Spinal cord (tissue), 10 donors: ENCODE results near the gene MSH5. TPM values are rescaled to one million over a fixed set of nuclear protein-coding genes. Genes with fewer than 3 reads are reported as not detected.

ENCODE experiments used
- DNase-seq, 6 donors: peaks; one replicate each; pipeline versions ENCODE4 v3.0.0 to v3.0.0-alpha.2; 2013 to 2015; ENCODE audit warnings: low spot score in 6 of 6, low read depth in 4 of 6
- H3K27ac ChIP-seq: one replicate; pipeline ENCODE4 v1.5.1; 2013; ENCODE audit warnings: low read depth, low read length, control low read depth
- H3K27me3 ChIP-seq: one replicate; pipeline ENCODE4 v1.6.1; 2013; ENCODE audit warnings: low read length; ENCODE audit not compliant: control insufficient read depth, insufficient read depth
- H3K36me3 ChIP-seq: one replicate; pipeline ENCODE4 v1.6.1; 2013; ENCODE audit warnings: low read length; ENCODE audit not compliant: control insufficient read depth, insufficient read depth
- H3K4me1 ChIP-seq: one replicate; pipeline ENCODE4 v1.6.1; 2013; ENCODE audit warnings: low read length; ENCODE audit not compliant: control insufficient read depth, insufficient read depth
- H3K4me3 ChIP-seq: one replicate; pipeline ENCODE4 v1.5.1; 2013; ENCODE audit warnings: low read depth, low read length, control low read depth
- H3K9me3 ChIP-seq: one replicate; pipeline ENCODE4 v1.6.1; 2013; ENCODE audit warnings: low read length; ENCODE audit not compliant: control insufficient read depth, insufficient read depth
- WGBS: methylation state at CpG from one replicate; pipeline ENCODE4 v1.1.5; 2013; ENCODE audit warnings: missing lambda C conversion rate; ENCODE audit not compliant: insufficient coverage; 5-methylcytosine and 5-hydroxymethylcytosine counted together
- polyA plus RNA-seq, 2 donors: library from polyadenylated mRNA; unstranded; fragments of 120-200 nt; gene quantifications; one replicate each; pipeline ENCODE4 v1.2.1, GENCODE V29; 2013; ENCODE audit not compliant: insufficient read length in 2 of 2
- total RNA-seq, 2 donors: library from RNA; depleted of rRNA in 1 of 2; stranded (reverse); fragments of 120-200 nt in 1 of 2; fragments of >200 nt in 1 of 2; gene quantifications; one replicate each; pipeline versions ENCODE4 v1.2.3 to v1.2.4, GENCODE V29; 2013 to 2014
- donor health status: healthy.

Gene MSH5
- total and polyA plus RNA-seq, 4 donors = 6.2 to 38.8 (median 19.6) TPM

- H3K4me3 ChIP-seq = peak within 1 kb of the TSS; percentile 99
- H3K9me3 ChIP-seq = no peaks in the 10 kb centered on the region
- peak in 1 of 6 donors; percentile 24 for DNase-seq
- peaks cover 28% of the 10 kb centered on the region for H3K4me1 ChIP-seq
- peak within 1 kb of the TSS; percentile 99 for H3K27ac ChIP-seq
- peaks cover 53% of the 10 kb centered on the region for H3K36me3 ChIP-seq
- 6% methylated on average over 30 of the region's 36 CpGs for WGBS
- H3K27me3 ChIP-seq = no peaks in the 10 kb centered on the region
Observed at GRCh38 chr6:31728767-31729514, 10.9 kb upstream of the MSH5 start, which contains the start of gene DDAH2. TSS of gene DDAH2 (minus strand) at chr6:31729299. CDS start at chr6:31729161, 138 bp downstream.

- WGBS = 0% methylated on average over 26 of the region's 29 CpGs
- H3K9me3 ChIP-seq = no peaks in the 10 kb centered on the region
- peak overlapping the region; percentile 99 for H3K4me3 ChIP-seq
- H3K27me3 ChIP-seq = no peaks in the 10 kb centered on the region
- DNase-seq = peak; percentile 78 to 97 (median 87)
- H3K27ac ChIP-seq = peak overlapping the region; percentile 99
- H3K36me3 ChIP-seq = peaks cover 47% of the 10 kb centered on the region
- peaks cover 34% of the 10 kb centered on the region for H3K4me1 ChIP-seq
Observed at GRCh38 chr6:31729515-31729978, 10.3 kb upstream of the MSH5 start.

GRCh38 chr6:31729979-31730630, 9.7 kb upstream of the MSH5 start:
- H3K9me3 ChIP-seq = no peaks in the 10 kb centered on the region
- H3K36me3 ChIP-seq = peaks cover 42% of the 10 kb centered on the region
- no peaks in the 10 kb centered on the region for H3K27me3 ChIP-seq
- WGBS = under 1% methylated on average over 37 of the region's 46 CpGs
- peak overlapping the region; percentile 99 for H3K4me3 ChIP-seq
- H3K27ac ChIP-seq = peak overlapping the region; percentile 99
- peaks cover 40% of the 10 kb centered on the region for H3K4me1 ChIP-seq
- peak in 5 of 6 donors; percentile 73 to 97 (median 83) for DNase-seq

- 93% methylated on average over 3 of the region's 11 CpGs for WGBS
- Histone ChIP-seq H3K36me3 (peaks cover 37% of the 10 kb centered on the region), H3K4me1 (peaks cover 43% of the 10 kb centered on the region), H3K27ac (peak overlapping the region; percentile 99), H3K27me3 (peaks cover 2% of the 10 kb centered on the region), H3K4me3 (peak overlapping the region; percentile 99), H3K9me3 (no peaks in the 10 kb centered on the region)
- DNase-seq = no peak
Observed at GRCh38 chr6:31730631-31731086, 9.1 kb upstream of the MSH5 start.

- Histone ChIP-seq H3K9me3 (no peaks in the 10 kb centered on the region), H3K27me3 (peaks cover 2% of the 10 kb centered on the region), H3K4me1 (peaks cover 47% of the 10 kb centered on the region), H3K36me3 (peaks cover 25% of the 10 kb centered on the region), H3K27ac (no peak overlapping the region), H3K4me3 (no peak overlapping the region)
- no peak for DNase-seq
- no CpG with 5 or more reads among the region's 3 CpGs for WGBS
Observed at GRCh38 chr6:31732029-31732428, 7.8 kb upstream of the MSH5 start.

GRCh38 chr6:31733734-31734133, 6.1 kb upstream of the MSH5 start:
- WGBS = 92% methylated on average over 4 of the region's 4 CpGs
- peaks cover 9% of the 10 kb centered on the region for H3K36me3 ChIP-seq
- no peaks in the 10 kb centered on the region for H3K9me3 ChIP-seq
- H3K27ac ChIP-seq = no peak overlapping the region
- DNase-seq = no peak
- H3K27me3 ChIP-seq = peaks cover 2% of the 10 kb centered on the region
- peaks cover 41% of the 10 kb centered on the region for H3K4me1 ChIP-seq
- no peak overlapping the region for H3K4me3 ChIP-seq

- H3K27ac ChIP-seq = peak overlapping the region; percentile 84
- no peak for DNase-seq
- peaks cover 38% of the 10 kb centered on the region for H3K4me1 ChIP-seq
- H3K4me3 ChIP-seq = peak overlapping the region; percentile 68
- peaks cover 6% of the 10 kb centered on the region for H3K36me3 ChIP-seq
- no peaks in the 10 kb centered on the region for H3K9me3 ChIP-seq
- no CpG with 5 or more reads among the region's 2 CpGs for WGBS
- H3K27me3 ChIP-seq = peaks cover 2% of the 10 kb centered on the region
Observed at GRCh38 chr6:31734247-31734820, 5.5 kb upstream of the MSH5 start.

- peak in 2 of 6 donors; percentile 37 to 58 for DNase-seq
- Histone ChIP-seq H3K27ac (peak overlapping the region; percentile 84), H3K4me1 (peaks cover 40% of the 10 kb centered on the region), H3K27me3 (peaks cover 2% of the 10 kb centered on the region), H3K36me3 (peaks cover 6% of the 10 kb centered on the region), H3K9me3 (no peaks in the 10 kb centered on the region), H3K4me3 (peak overlapping the region; percentile 68)
- WGBS = 1% methylated on average over 12 of the region's 18 CpGs
Observed at GRCh38 chr6:31734821-31735406, 4.9 kb upstream of the MSH5 start.

- Histone ChIP-seq H3K4me1 (peaks cover 41% of the 10 kb centered on the region), H3K4me3 (peak within 1 kb of the TSS; percentile 68), H3K27ac (peak within 1 kb of the TSS; percentile 84), H3K36me3 (peaks cover 6% of the 10 kb centered on the region), H3K27me3 (peaks cover 2% of the 10 kb centered on the region), H3K9me3 (no peaks in the 10 kb centered on the region)
- peak in 2 of 6 donors; percentile 27 to 81 for DNase-seq
- 1% methylated on average over 9 of the region's 24 CpGs for WGBS
Observed at GRCh38 chr6:31736021-31736767, 3.6 kb upstream of the MSH5 start, which contains the start of gene CLIC1. TSS of gene CLIC1 (minus strand) at chr6:31736530. CDS start at chr6:31736300, 230 bp downstream.
